ENCODE measurements around the gene KCNMA1. TPM values are rescaled to one million over a fixed set of nuclear protein-coding genes. Genes with fewer than 3 reads are reported as not detected.

KCNMA1 gene
- total and polyA plus RNA-seq, 7 donors, result 15.3 to 427 (median 256) TPM

DNA sequence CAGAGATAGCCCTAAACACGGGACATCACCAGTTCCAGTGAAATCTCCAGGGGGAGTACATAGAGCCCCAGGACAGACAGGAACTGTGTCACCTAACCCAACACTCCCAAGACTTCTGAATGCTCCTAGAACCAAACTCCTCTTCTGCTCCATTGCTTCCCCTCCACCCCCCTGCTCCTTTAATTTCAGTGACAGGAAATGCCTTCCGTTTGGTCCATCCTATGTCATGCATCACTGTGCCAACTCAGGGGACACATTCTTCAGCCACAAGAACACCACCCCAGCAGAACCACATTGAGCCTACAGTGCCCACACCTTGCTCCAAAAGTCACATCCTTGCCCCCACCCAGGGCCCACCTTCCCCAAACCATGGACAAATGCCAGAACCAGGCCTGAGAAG, 100.5 kb downstream of the KCNMA1 start:
- TF ChIP-seq EP300 (IDR thresholded peaks at IDR 0.05), result no peak
- no peak for TF ChIP-seq POLR2AphosphoS5 (IDR thresholded peaks at IDR 0.05)
- no peak for TF ChIP-seq POLR2A (IDR thresholded peaks at IDR 0.05)
- no peak for TF ChIP-seq CTCF (IDR thresholded peaks at IDR 0.05)
- Histone ChIP-seq H3K36me3 (no peaks in the 10 kb centered on the region), H3K4me3 (no peak overlapping the region), H3K4me1 (peaks cover 0 to 85% (median 59%) of the 10 kb centered on the region in 4 donors), H3K27ac (peak overlapping the region; percentile 55 to 75 (median 64)), H3K9me3 (no peaks in the 10 kb centered on the region), H3K27me3 (no peaks in the 10 kb centered on the region)
- intact Hi-C loops (cut with DNase I), result no loop called here
- no peak for DNase-seq
- WGBS, 2 donors, result 77 to 83% methylated on average over 2 of the region's 2 CpGs

GRCh38 chr10:77533887-77534278, 103.7 kb downstream of the KCNMA1 start:
- DNase-seq, result no peak
- no peaks in the 10 kb centered on the region for H3K36me3 ChIP-seq
- H3K9me3 ChIP-seq, result no peaks in the 10 kb centered on the region
- H3K4me3 ChIP-seq, result no peak overlapping the region
- intact Hi-C loops (cut with DNase I), result no loop called here
- H3K27me3 ChIP-seq, result no peaks in the 10 kb centered on the region
- TF ChIP-seq POLR2AphosphoS5 (IDR thresholded peaks at IDR 0.05) (no peak), POLR2A (IDR thresholded peaks at IDR 0.05) (no peak), CTCF (IDR thresholded peaks at IDR 0.05) (no peak), EP300 (IDR thresholded peaks at IDR 0.05) (no peak)
- peaks cover 0 to 96% (median 83%) of the 10 kb centered on the region in 4 donors for H3K4me1 ChIP-seq
- peak overlapping the region; percentile 23 to 71 (median 65) for H3K27ac ChIP-seq
- 6 to 47% methylated on average over 1 of the region's 1 CpG for WGBS, 2 donors

DNA sequence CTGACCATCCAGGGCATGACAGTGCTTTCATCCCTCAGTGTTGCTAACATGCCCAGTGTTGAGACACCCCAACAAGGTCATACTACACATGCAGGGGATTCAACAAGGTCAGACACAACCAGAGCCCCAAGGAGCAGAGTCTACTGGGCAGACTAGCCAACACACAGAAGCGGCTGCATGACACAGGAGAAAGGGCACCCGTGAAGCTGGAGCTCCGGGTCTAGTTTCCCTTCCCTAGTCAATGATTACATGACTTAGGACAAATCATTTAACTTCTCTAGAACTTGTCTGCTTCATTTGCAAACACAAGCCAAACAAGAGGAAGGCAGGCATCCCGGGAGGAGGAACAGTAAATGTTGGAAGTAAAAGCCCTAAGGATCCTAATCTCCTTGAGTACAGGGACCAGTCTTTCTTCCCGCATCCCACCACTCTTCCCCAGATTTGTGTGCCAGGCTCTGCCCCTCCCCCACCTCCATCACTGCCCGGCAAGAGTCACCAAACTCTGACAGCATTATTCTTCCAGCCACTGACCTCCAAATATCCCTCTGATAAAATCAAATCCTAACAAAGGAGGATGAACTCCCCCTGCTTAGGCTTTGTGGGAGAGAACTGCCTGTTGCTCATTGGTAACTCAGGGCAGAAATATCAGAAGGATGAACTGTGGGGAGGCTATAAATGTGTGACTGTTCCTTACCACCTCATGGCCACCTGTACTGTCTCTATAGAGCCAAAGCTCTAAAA, 104.3 kb downstream of the KCNMA1 start:
- Histone ChIP-seq H3K4me1 (peaks cover 0 to 96% (median 79%) of the 10 kb centered on the region in 4 donors), H3K4me3 (no peak overlapping the region), H3K27me3 (no peaks in the 10 kb centered on the region), H3K27ac (peak overlapping the region; percentile 23 to 71 (median 65)), H3K36me3 (no peaks in the 10 kb centered on the region), H3K9me3 (no peaks in the 10 kb centered on the region)
- no peak for TF ChIP-seq CTCF (IDR thresholded peaks at IDR 0.05)
- TF ChIP-seq POLR2A (IDR thresholded peaks at IDR 0.05), result no peak
- intact Hi-C loops (cut with DNase I), result no loop called here
- DNase-seq, result no peak
- 25 to 59% methylated on average over 6 of the region's 6 CpGs for WGBS, 2 donors

GRCh38 chr10:77532068-77532467, 105.5 kb downstream of the KCNMA1 start:
- no peak for TF ChIP-seq POLR2AphosphoS5 (IDR thresholded peaks at IDR 0.05)
- TF ChIP-seq POLR2A (IDR thresholded peaks at IDR 0.05), result no peak
- no peak for TF ChIP-seq EP300 (IDR thresholded peaks at IDR 0.05)
- TF ChIP-seq CTCF (IDR thresholded peaks at IDR 0.05), result no peak
- Histone ChIP-seq H3K4me1 (peaks cover 0 to 95% (median 77%) of the 10 kb centered on the region in 4 donors), H3K4me3 (no peak overlapping the region), H3K36me3 (no peaks in the 10 kb centered on the region), H3K27ac (peak overlapping the region; percentile 59 to 71 (median 65)), H3K27me3 (no peaks in the 10 kb centered on the region), H3K9me3 (no peaks in the 10 kb centered on the region)
- no peak for DNase-seq
- 80 to 82% methylated on average over 12 of the region's 12 CpGs for WGBS, 2 donors
- intact Hi-C loops (cut with DNase I), result no loop called here
